K562 (cell line): ENCODE measurements around the gene CDH6. TPM values are rescaled to one million over a fixed set of nuclear protein-coding genes. Genes with fewer than 3 reads are reported as not detected.

Source experiments
- ATAC-seq: fragments of 200-7000 bp; cut with Tn5 transposase; 3 replicates; pipeline ENCODE4 v1.9.1; 2020; ENCODE audit warnings: moderate library complexity
- BruUV-seq: library from RNA; stranded (reverse); fragments of 400-500 nt; replicated peaks from 2 replicates; lab custom pipeline; 2021; lab: Mats Ljungman, UMichigan
- CTCF ChIA-PET: fragments of 300-600 bp; formaldehyde crosslinking; extraction: SDS; loops from one replicate; lab custom pipeline; 2021; ENCODE audit warnings: low intra/inter-chr PET ratio; lab: Yijun Ruan, JAX
- POLR2A ChIA-PET: fragments of 300-600, 350-650 bp; sonication (Branson Sonifier 250); formaldehyde crosslinking; extraction: SDS; loops from one replicate; lab custom pipeline; 2021; ENCODE audit warnings: antibody characterized with exemption, inconsistent platforms; lab: Yijun Ruan, JAX
- DNase-seq, 4 experiments: peaks; one replicate each; pipeline versions ENCODE4 v3.0.0 to v3.0.0-alpha.2; 2011 to 2018; ENCODE audit warnings: low spot score in 3 of 4, mixed read lengths in 3 of 4; ENCODE audit errors: extremely low read depth in 1 of 4
- FAIRE-seq: peaks from 2 replicates; lab custom pipeline; 2011; peaks lifted over from hg19 to GRCh38; lab: Jason Lieb, UNC
- H2AFZ ChIP-seq: 2 replicates; pipeline ENCODE4 v1.6.0; 2011; ENCODE audit warnings: low read depth, low read length, control low read depth, inconsistent platforms
- H3K27ac ChIP-seq: fragments of 200-600 bp; 3 replicates; pipeline ENCODE4 v1.8.0; 2011; ENCODE audit warnings: low read depth, mild to moderate bottlenecking, control low read depth, inconsistent platforms, low read length, moderate library complexity, mixed read lengths; ENCODE audit errors: extremely low read depth
- H3K27me3 ChIP-seq, 2 experiments: fragments of 300-600 bp in 1 of 2; 2 replicates in 1 of 2; 3 replicates in 1 of 2; pipeline versions ENCODE4 v1.6.0 to v1.8.0; 2011; ENCODE audit warnings: inconsistent platforms in 2 of 2, low read length in 2 of 2, mild to moderate bottlenecking in 1 of 2, mixed read lengths in 1 of 2, moderate library complexity in 1 of 2; ENCODE audit not compliant: control insufficient read depth in 2 of 2, insufficient read depth in 2 of 2
- H3K36me3 ChIP-seq: fragments of 300-600 bp; 3 replicates; pipeline ENCODE4 v1.8.0; 2011; ENCODE audit warnings: mild to moderate bottlenecking, low read length, inconsistent platforms; ENCODE audit not compliant: control insufficient read depth, insufficient read depth
- H3K4me1 ChIP-seq, 2 experiments: fragments of 200-600 bp in 1 of 2; replicated peaks in 1 of 2; 2 replicates in 1 of 2; 3 replicates in 1 of 2; pipeline versions ENCODE4 v1.5.1 to v1.8.0; 2011; ENCODE audit warnings: inconsistent platforms in 2 of 2, low read length in 2 of 2, mild to moderate bottlenecking in 1 of 2, mixed read lengths in 1 of 2, moderate library complexity in 1 of 2; ENCODE audit not compliant: control insufficient read depth in 2 of 2, insufficient read depth in 2 of 2
- H3K4me2 ChIP-seq: 2 replicates; pipeline ENCODE4 v1.6.1; 2011; ENCODE audit warnings: low read length, control low read depth, inconsistent platforms, mixed read lengths; ENCODE audit not compliant: insufficient read depth
- H3K4me3 ChIP-seq: fragments of 200-600 bp; sonication (generic), shearing (Covaris generic); 2 replicates; pipeline ENCODE4 v1.5.1; 2016; ENCODE audit warnings: control low read depth, inconsistent platforms
- H3K79me2 ChIP-seq: fragments of 200-600 bp; 3 replicates; pipeline ENCODE4 v1.8.0; 2011; ENCODE audit warnings: low read length, inconsistent platforms; ENCODE audit not compliant: control insufficient read depth, insufficient read depth
- H3K9ac ChIP-seq, 2 experiments: 2 replicates each; pipeline versions ENCODE4 v1.6.0 to v1.6.1; 2011; ENCODE audit warnings: low read depth in 2 of 2, low read length in 2 of 2, control low read depth in 1 of 2, inconsistent platforms in 1 of 2, mild to moderate bottlenecking in 1 of 2, mixed read lengths in 1 of 2; ENCODE audit not compliant: insufficient read depth in 1 of 2
- H3K9me1 ChIP-seq: one replicate; pipeline ENCODE4 v1.6.0; 2011; ENCODE audit warnings: inconsistent platforms, mild to moderate bottlenecking, low read length, moderate library complexity; ENCODE audit not compliant: control insufficient read depth, insufficient read depth
- H3K9me3 ChIP-seq: replicated peaks from 2 replicates; pipeline ENCODE4 v1.5.1; 2011; ENCODE audit warnings: low read depth, low read length, inconsistent platforms; ENCODE audit not compliant: control insufficient read depth, insufficient read depth
- H4K20me1 ChIP-seq: replicated peaks from 2 replicates; pipeline ENCODE4 v1.6.1; 2011; ENCODE audit warnings: low read length, inconsistent platforms, mixed read lengths; ENCODE audit not compliant: control insufficient read depth, insufficient read depth
- ETV5 ChIP-seq: sonication (generic); formaldehyde crosslinking; IDR thresholded peaks from 2 replicates; pipeline ENCODE4 v1.4.0; 2020; ENCODE audit warnings: low read depth, mild to moderate bottlenecking, missing genetic modification reagents
- HDAC2 ChIP-seq: fragments of 450-650 bp; IDR thresholded peaks from 2 replicates; pipeline ENCODE4 v1.6.1; 2016; ENCODE audit warnings: mild to moderate bottlenecking
- KHSRP ChIP-seq: fragments of 450-650 bp; IDR thresholded peaks from 2 replicates; pipeline ENCODE4 v1.6.1; 2017
- TCF3 ChIP-seq: sonication (generic); formaldehyde crosslinking; IDR thresholded peaks from 2 replicates; pipeline ENCODE4 v1.4.0; 2020; ENCODE audit warnings: mild to moderate bottlenecking, missing genetic modification reagents
- ZNF668 ChIP-seq: fragments of 250-450 bp; sonication (Bioruptor Pico); IDR thresholded peaks from 2 replicates; pipeline ENCODE4 v1.8.0; 2022; ENCODE audit warnings: mild to moderate bottlenecking, inconsistent platforms
- WGBS: fragments of 100-300 bp; shearing (Covaris generic); methylation state at CpG from one replicate; pipeline ENCODE4 v1.1.6; 2016; ENCODE audit warnings: low coverage, mixed read lengths; ENCODE audit not compliant: insufficient coverage; ENCODE audit errors: missing lambda C conversion rate; 5-methylcytosine and 5-hydroxymethylcytosine counted together
- in situ Hi-C: fragments of 300-500 bp; cut with MboI; formaldehyde crosslinking; loops from 4 replicates; pipeline ENCODE4 v1.15.0; 2018; ENCODE audit warnings: inconsistent platforms, mixed read lengths
- intact Hi-C: fragments of 100-400 bp; cut with micrococcal nuclease; formaldehyde crosslinking; loops from 2 replicates; pipeline ENCODE4 v1.14.2; 2022
- polyA plus RNA-seq, 8 experiments: library from polyadenylated mRNA; depleted of rRNA in 4 of 8; stranded (reverse) in 5 of 8; unstranded in 3 of 8; fragments of >200 nt; fragmentation: Nextera tagmentation in 2 of 8; fragmentation: Illumina TruSeq in 1 of 8; extraction: Ambion mirVana in 2 of 8; extraction: Trizol in 1 of 8; gene quantifications; 2 replicates each; pipeline versions ENCODE4 v1.2.1 to v1.2.3, GENCODE V29; 2011 to 2014; ENCODE audit warnings: inconsistent platforms in 1 of 8, missing spikeins in 1 of 8
- total RNA-seq, 7 experiments: library from RNA; depleted of rRNA in 6 of 7; stranded (reverse); fragments of >200 nt in 6 of 7; fragmentation: Illumina TruSeq in 2 of 7; extraction: Trizol in 2 of 7; gene quantifications; 2 replicates each; pipeline versions ENCODE4 v1.2.1 to v1.2.3, GENCODE V29; 2011 to 2021; ENCODE audit warnings: low replicate concordance in 1 of 7
- TF ChIP-seq, protein P1 (sequence below): fragments of 200-600 bp; sonication (generic); IDR thresholded peaks from one replicate; pipeline ENCODE4 v1.6.1; 2012; ENCODE audit warnings: mild to moderate bottlenecking, low read depth, low read length, inconsistent platforms

CDH6 gene
- total and polyA plus RNA-seq, 9 of the 15 experiments (the other 6 are each of a cell fraction or from before 2014, with no cell fraction given), result not detected

DNA sequence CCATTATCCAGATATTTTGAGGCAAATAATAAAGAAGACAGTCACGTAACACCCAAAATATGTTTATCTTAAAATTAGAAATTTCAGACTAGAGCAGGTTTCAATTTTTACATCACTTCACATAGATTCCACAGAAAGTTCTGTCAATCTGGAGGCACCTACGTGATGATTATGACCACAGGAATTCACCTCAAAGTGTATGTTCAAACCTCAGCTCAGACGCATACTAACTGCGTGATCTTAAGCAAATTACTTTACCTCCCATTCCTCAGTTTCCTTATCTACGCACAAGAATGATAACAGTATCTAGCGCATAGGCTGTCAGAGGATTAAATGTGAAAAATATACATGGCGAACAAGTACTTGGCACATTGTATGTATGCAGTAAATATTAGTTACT is 5.9 kb upstream of the CDH6 start:
- H3K9ac ChIP-seq, result no peak overlapping the region
- ChIA-PET CTCF (no interaction called here), POLR2A (no interaction called here)
- H3K9me3 ChIP-seq, result no peaks in the 10 kb centered on the region
- BruUV-seq, result no TSS peak
- H3K4me2 ChIP-seq, result no peak overlapping the region
- no peak overlapping the region for H2AFZ ChIP-seq
- DNase-seq, result no peak
- no peaks in the 10 kb centered on the region for H3K4me1 ChIP-seq
- in situ Hi-C loops (no loop called here), intact Hi-C loops (loop anchor here (5.0 kb wide), 1 partner anchor 1145 kb away; no protein-coding TSS in a partner anchor)
- no peak overlapping the region for H3K27ac ChIP-seq
- no peaks in the 10 kb centered on the region for H3K36me3 ChIP-seq
- WGBS, result under 1% methylated on average over 7 of the region's 7 CpGs
- FAIRE-seq, result no peak
- no peaks in the 10 kb centered on the region for H4K20me1 ChIP-seq
- no peak overlapping the region for H3K4me3 ChIP-seq
- H3K27me3 ChIP-seq, result no peaks in the 10 kb centered on the region
- no peak for ATAC-seq
- TF ChIP-seq HDAC2 (no peak), TCF3 (no peak), ZNF668 (CRISPR knock-in tag) (no peak)
- no peaks in the 10 kb centered on the region for H3K79me2 ChIP-seq
- H3K9me1 ChIP-seq, result no peaks in the 10 kb centered on the region

DNA sequence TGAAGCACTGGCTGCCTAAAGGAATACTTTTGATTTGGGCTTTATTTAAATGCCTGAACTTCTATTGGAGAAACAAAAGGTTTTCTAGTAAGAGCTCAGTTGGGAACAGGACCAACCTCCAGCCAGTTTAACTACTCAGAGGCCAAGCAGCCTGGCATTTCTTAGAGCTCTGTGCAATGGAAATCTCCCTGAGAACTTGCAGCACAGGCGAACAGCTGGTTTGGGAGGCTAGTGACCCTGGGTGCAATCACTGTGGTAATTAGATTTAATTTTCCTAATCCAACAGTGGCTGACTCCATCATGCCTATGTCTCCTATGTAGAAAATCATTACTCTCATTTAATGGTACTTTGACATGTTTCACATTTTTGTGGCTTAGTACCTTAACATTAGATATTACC is 1.0 kb upstream of the CDH6 start:
- H3K9ac ChIP-seq, result no peak overlapping the region
- intact Hi-C loops (no loop called here), in situ Hi-C loops (no loop called here)
- H3K79me2 ChIP-seq, result no peaks in the 10 kb centered on the region
- FAIRE-seq (no peak), ATAC-seq (no peak), DNase-seq (no peak)
- ChIA-PET POLR2A (interaction anchor here (0.7 kb wide), 3 partner anchors 22 to 1216 kb away, joined by 3 to 4 read pairs (median 3); no protein-coding TSS in a partner anchor), CTCF (no interaction called here)
- no peaks in the 10 kb centered on the region for H3K4me1 ChIP-seq
- no peak overlapping the region for H3K4me2 ChIP-seq
- no peaks in the 10 kb centered on the region for H3K9me1 ChIP-seq
- H3K27ac ChIP-seq, result no peak overlapping the region
- 0% methylated on average over 1 of the region's 1 CpG for WGBS
- H4K20me1 ChIP-seq, result no peaks in the 10 kb centered on the region
- no peaks in the 10 kb centered on the region for H3K36me3 ChIP-seq
- H3K9me3 ChIP-seq, result no peaks in the 10 kb centered on the region
- no peak overlapping the region for H3K4me3 ChIP-seq
- H2AFZ ChIP-seq, result no peak overlapping the region
- H3K27me3 ChIP-seq, result peaks cover 5 to 12% of the 10 kb centered on the region in 2 experiments; a peak in 3 of 5 replicates
- no TSS peak for BruUV-seq
- TF ChIP-seq KHSRP, result no peak
- TF ChIP-seq, protein P1, sequence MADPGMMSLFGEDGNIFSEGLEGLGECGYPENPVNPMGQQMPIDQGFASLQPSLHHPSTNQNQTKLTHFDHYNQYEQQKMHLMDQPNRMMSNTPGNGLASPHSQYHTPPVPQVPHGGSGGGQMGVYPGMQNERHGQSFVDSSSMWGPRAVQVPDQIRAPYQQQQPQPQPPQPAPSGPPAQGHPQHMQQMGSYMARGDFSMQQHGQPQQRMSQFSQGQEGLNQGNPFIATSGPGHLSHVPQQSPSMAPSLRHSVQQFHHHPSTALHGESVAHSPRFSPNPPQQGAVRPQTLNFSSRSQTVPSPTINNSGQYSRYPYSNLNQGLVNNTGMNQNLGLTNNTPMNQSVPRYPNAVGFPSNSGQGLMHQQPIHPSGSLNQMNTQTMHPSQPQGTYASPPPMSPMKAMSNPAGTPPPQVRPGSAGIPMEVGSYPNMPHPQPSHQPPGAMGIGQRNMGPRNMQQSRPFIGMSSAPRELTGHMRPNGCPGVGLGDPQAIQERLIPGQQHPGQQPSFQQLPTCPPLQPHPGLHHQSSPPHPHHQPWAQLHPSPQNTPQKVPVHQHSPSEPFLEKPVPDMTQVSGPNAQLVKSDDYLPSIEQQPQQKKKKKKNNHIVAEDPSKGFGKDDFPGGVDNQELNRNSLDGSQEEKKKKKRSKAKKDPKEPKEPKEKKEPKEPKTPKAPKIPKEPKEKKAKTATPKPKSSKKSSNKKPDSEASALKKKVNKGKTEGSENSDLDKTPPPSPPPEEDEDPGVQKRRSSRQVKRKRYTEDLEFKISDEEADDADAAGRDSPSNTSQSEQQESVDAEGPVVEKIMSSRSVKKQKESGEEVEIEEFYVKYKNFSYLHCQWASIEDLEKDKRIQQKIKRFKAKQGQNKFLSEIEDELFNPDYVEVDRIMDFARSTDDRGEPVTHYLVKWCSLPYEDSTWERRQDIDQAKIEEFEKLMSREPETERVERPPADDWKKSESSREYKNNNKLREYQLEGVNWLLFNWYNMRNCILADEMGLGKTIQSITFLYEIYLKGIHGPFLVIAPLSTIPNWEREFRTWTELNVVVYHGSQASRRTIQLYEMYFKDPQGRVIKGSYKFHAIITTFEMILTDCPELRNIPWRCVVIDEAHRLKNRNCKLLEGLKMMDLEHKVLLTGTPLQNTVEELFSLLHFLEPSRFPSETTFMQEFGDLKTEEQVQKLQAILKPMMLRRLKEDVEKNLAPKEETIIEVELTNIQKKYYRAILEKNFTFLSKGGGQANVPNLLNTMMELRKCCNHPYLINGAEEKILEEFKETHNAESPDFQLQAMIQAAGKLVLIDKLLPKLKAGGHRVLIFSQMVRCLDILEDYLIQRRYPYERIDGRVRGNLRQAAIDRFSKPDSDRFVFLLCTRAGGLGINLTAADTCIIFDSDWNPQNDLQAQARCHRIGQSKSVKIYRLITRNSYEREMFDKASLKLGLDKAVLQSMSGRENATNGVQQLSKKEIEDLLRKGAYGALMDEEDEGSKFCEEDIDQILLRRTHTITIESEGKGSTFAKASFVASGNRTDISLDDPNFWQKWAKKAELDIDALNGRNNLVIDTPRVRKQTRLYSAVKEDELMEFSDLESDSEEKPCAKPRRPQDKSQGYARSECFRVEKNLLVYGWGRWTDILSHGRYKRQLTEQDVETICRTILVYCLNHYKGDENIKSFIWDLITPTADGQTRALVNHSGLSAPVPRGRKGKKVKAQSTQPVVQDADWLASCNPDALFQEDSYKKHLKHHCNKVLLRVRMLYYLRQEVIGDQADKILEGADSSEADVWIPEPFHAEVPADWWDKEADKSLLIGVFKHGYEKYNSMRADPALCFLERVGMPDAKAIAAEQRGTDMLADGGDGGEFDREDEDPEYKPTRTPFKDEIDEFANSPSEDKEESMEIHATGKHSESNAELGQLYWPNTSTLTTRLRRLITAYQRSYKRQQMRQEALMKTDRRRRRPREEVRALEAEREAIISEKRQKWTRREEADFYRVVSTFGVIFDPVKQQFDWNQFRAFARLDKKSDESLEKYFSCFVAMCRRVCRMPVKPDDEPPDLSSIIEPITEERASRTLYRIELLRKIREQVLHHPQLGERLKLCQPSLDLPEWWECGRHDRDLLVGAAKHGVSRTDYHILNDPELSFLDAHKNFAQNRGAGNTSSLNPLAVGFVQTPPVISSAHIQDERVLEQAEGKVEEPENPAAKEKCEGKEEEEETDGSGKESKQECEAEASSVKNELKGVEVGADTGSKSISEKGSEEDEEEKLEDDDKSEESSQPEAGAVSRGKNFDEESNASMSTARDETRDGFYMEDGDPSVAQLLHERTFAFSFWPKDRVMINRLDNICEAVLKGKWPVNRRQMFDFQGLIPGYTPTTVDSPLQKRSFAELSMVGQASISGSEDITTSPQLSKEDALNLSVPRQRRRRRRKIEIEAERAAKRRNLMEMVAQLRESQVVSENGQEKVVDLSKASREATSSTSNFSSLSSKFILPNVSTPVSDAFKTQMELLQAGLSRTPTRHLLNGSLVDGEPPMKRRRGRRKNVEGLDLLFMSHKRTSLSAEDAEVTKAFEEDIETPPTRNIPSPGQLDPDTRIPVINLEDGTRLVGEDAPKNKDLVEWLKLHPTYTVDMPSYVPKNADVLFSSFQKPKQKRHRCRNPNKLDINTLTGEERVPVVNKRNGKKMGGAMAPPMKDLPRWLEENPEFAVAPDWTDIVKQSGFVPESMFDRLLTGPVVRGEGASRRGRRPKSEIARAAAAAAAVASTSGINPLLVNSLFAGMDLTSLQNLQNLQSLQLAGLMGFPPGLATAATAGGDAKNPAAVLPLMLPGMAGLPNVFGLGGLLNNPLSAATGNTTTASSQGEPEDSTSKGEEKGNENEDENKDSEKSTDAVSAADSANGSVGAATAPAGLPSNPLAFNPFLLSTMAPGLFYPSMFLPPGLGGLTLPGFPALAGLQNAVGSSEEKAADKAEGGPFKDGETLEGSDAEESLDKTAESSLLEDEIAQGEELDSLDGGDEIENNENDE, result no peak
- TF ChIP-seq ETV5 (CRISPR knock-in tag), result no peak
